SK-N-SH (cell line): Measurements from ENCODE around the gene LPCAT2.

Source experiments
- CHD2 ChIP-seq: fragments of 150-350 bp; IDR thresholded peaks from 2 replicates; pipeline ENCODE4 v1.6.1; 2018; ENCODE audit warnings: low read length; ENCODE audit not compliant: partially characterized antibody
- EP300 ChIP-seq, 2 experiments: IDR thresholded peaks; 2 replicates each; pipeline versions ENCODE4 v1.4.0 to v1.6.1; 2012; ENCODE audit warnings: borderline replicate concordance in 1 of 2, low read depth in 1 of 2, low read length in 1 of 2
- JUND ChIP-seq: IDR thresholded peaks from 2 replicates; pipeline ENCODE4 v1.4.0; 2012
- MAX ChIP-seq: IDR thresholded peaks from 2 replicates; pipeline ENCODE4 v1.4.0; 2012; ENCODE audit warnings: low read depth
- NFIC ChIP-seq: IDR thresholded peaks from 2 replicates; pipeline ENCODE4 v1.4.0; 2012; ENCODE audit warnings: borderline replicate concordance
- POLR2AphosphoS5 ChIP-seq: IDR thresholded peaks from 2 replicates; pipeline ENCODE4 v1.6.1; 2012; ENCODE audit warnings: low read depth, low read length
- RAD21 ChIP-seq: IDR thresholded peaks from 2 replicates; pipeline ENCODE4 v1.6.1; 2012; ENCODE audit warnings: mild to moderate bottlenecking, low read length
- REST ChIP-seq: IDR thresholded peaks from 2 replicates; pipeline ENCODE4 v1.6.1; 2012; ENCODE audit warnings: mild to moderate bottlenecking, low read depth, low read length, moderate library complexity
- RFX5 ChIP-seq: IDR thresholded peaks from 2 replicates; pipeline ENCODE4 v1.6.1; 2012; ENCODE audit warnings: mild to moderate bottlenecking, improper control_type of control experiment, low read length
- TAF1 ChIP-seq: IDR thresholded peaks from 2 replicates; pipeline ENCODE4 v1.6.1; 2012; ENCODE audit warnings: low read depth, mild to moderate bottlenecking, low read length, moderate library complexity, borderline replicate concordance
- TCF12 ChIP-seq: IDR thresholded peaks from 2 replicates; pipeline ENCODE4 v1.4.0; 2012
- USF2 ChIP-seq: fragments of 150-350 bp; IDR thresholded peaks from 2 replicates; pipeline ENCODE4 v1.6.1; 2017; ENCODE audit warnings: antibody characterized with exemption, low read length, low read depth, borderline replicate concordance
- TF ChIP-seq, protein P1 (sequence below): fragments of 200-600 bp; sonication (generic); IDR thresholded peaks from 2 replicates; pipeline ENCODE4 v1.6.1; 2017; ENCODE audit warnings: antibody characterized with exemption, mild to moderate bottlenecking, moderate library complexity

GRCh38 chr16:55489119-55489955 lies 19.5 kb upstream of the LPCAT2 start:
- TF ChIP-seq TCF12: no peak
- no peak for TF ChIP-seq TAF1
- TF ChIP-seq, protein P1, sequence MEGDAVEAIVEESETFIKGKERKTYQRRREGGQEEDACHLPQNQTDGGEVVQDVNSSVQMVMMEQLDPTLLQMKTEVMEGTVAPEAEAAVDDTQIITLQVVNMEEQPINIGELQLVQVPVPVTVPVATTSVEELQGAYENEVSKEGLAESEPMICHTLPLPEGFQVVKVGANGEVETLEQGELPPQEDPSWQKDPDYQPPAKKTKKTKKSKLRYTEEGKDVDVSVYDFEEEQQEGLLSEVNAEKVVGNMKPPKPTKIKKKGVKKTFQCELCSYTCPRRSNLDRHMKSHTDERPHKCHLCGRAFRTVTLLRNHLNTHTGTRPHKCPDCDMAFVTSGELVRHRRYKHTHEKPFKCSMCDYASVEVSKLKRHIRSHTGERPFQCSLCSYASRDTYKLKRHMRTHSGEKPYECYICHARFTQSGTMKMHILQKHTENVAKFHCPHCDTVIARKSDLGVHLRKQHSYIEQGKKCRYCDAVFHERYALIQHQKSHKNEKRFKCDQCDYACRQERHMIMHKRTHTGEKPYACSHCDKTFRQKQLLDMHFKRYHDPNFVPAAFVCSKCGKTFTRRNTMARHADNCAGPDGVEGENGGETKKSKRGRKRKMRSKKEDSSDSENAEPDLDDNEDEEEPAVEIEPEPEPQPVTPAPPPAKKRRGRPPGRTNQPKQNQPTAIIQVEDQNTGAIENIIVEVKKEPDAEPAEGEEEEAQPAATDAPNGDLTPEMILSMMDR: no peak
- TF ChIP-seq RFX5: no peak
- TF ChIP-seq USF2: no peak
- no peak for TF ChIP-seq MAX
- no peak for TF ChIP-seq CHD2
- no peak for TF ChIP-seq RAD21
- no peak for TF ChIP-seq EP300 (IDR thresholded peaks at IDR 0.05; ENCODE audit: borderline replicate concordance in 1 of 2, low read depth in 1 of 2, low read length in 1 of 2)
- no peak for TF ChIP-seq NFIC
- TF ChIP-seq POLR2AphosphoS5: no peak
- no peak for TF ChIP-seq JUND
- no peak for TF ChIP-seq REST
